Breast epithelium (tissue), 4 donors: Measurements from ENCODE around the gene SHROOM2. TPM values are rescaled to one million over a fixed set of nuclear protein-coding genes. Genes with fewer than 3 reads are reported as not detected.

Experiments used
- DNase-seq, 2 donors: peaks; one replicate each; pipeline ENCODE4 v3.0.0-alpha.2; 2019; ENCODE audit warnings: low spot score in 2 of 2
- H3K27ac ChIP-seq, 2 donors: fragments of 200-600 bp; sonication (generic) in 1 of 2; one replicate each; pipeline ENCODE4 v1.5.1; 2016 to 2019; ENCODE audit warnings: mild to moderate bottlenecking in 1 of 2
- H3K27me3 ChIP-seq, 2 donors: fragments of 200-600 bp; sonication (generic) in 1 of 2; one replicate each; pipeline versions ENCODE4 v1.5.1 to v1.6.0; 2017 to 2019; ENCODE audit warnings: control low read depth in 1 of 2, mild to moderate bottlenecking in 1 of 2
- H3K36me3 ChIP-seq: fragments of 200-600 bp; one replicate; pipeline ENCODE4 v1.5.1; 2019
- H3K4me1 ChIP-seq, 2 donors: fragments of 200-600 bp; sonication (generic); one replicate each; pipeline ENCODE4 v1.5.1; 2016 to 2019; ENCODE audit warnings: control low read depth in 1 of 2
- H3K4me3 ChIP-seq, 3 donors: fragments of 200-600 bp; sonication (generic); 1 replicate in 2 of 3; 2 replicates in 1 of 3; pipeline ENCODE4 v1.5.1; 2016 to 2019; ENCODE audit warnings: mild to moderate bottlenecking in 3 of 3, moderate library complexity in 2 of 3
- H3K9me3 ChIP-seq, 2 donors: fragments of 200-600 bp; sonication (generic) in 1 of 2; one replicate each; pipeline ENCODE4 v1.5.1; 2016 to 2019; ENCODE audit warnings: control low read depth in 1 of 2
- POLR2A ChIP-seq: fragments of 450-650 bp; IDR thresholded peaks from one replicate; pipeline ENCODE4 v1.6.1; 2016; ENCODE audit warnings: antibody characterized with exemption, mild to moderate bottlenecking, moderate library complexity
- POLR2AphosphoS5 ChIP-seq, 3 donors: sonication (generic); formaldehyde crosslinking; IDR thresholded peaks; one replicate each; pipeline ENCODE4 v1.6.1; 2017; ENCODE audit warnings: antibody characterized with exemption in 3 of 3
- intact Hi-C: fragments of 100-400 bp; cut with DNase I; formaldehyde crosslinking; loops from one replicate; pipeline ENCODE4 v1.15.1; 2023; ENCODE audit warnings: low total_unique reads
- total RNA-seq, 3 donors: library from RNA; depleted of rRNA; stranded (reverse); fragments of >200 nt; gene quantifications; one replicate each; pipeline ENCODE4 v1.1.0, GENCODE V29; 2016
- TF ChIP-seq, protein P1 (sequence below), 3 donors: fragments of 450-650 bp; IDR thresholded peaks; one replicate each; pipeline ENCODE4 v1.5.1; 2016 to 2017; ENCODE audit warnings: antibody characterized with exemption in 3 of 3, mild to moderate bottlenecking in 3 of 3, moderate library complexity in 3 of 3

SHROOM2 gene, protein sequence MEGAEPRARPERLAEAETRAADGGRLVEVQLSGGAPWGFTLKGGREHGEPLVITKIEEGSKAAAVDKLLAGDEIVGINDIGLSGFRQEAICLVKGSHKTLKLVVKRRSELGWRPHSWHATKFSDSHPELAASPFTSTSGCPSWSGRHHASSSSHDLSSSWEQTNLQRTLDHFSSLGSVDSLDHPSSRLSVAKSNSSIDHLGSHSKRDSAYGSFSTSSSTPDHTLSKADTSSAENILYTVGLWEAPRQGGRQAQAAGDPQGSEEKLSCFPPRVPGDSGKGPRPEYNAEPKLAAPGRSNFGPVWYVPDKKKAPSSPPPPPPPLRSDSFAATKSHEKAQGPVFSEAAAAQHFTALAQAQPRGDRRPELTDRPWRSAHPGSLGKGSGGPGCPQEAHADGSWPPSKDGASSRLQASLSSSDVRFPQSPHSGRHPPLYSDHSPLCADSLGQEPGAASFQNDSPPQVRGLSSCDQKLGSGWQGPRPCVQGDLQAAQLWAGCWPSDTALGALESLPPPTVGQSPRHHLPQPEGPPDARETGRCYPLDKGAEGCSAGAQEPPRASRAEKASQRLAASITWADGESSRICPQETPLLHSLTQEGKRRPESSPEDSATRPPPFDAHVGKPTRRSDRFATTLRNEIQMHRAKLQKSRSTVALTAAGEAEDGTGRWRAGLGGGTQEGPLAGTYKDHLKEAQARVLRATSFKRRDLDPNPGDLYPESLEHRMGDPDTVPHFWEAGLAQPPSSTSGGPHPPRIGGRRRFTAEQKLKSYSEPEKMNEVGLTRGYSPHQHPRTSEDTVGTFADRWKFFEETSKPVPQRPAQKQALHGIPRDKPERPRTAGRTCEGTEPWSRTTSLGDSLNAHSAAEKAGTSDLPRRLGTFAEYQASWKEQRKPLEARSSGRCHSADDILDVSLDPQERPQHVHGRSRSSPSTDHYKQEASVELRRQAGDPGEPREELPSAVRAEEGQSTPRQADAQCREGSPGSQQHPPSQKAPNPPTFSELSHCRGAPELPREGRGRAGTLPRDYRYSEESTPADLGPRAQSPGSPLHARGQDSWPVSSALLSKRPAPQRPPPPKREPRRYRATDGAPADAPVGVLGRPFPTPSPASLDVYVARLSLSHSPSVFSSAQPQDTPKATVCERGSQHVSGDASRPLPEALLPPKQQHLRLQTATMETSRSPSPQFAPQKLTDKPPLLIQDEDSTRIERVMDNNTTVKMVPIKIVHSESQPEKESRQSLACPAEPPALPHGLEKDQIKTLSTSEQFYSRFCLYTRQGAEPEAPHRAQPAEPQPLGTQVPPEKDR (N-terminal part only)
- total RNA-seq, result 1 to 10 TPM in 2 of 3 donors, under 1 TPM in 1; 0.48 to 4.5 (median 3.9) TPM

DNA sequence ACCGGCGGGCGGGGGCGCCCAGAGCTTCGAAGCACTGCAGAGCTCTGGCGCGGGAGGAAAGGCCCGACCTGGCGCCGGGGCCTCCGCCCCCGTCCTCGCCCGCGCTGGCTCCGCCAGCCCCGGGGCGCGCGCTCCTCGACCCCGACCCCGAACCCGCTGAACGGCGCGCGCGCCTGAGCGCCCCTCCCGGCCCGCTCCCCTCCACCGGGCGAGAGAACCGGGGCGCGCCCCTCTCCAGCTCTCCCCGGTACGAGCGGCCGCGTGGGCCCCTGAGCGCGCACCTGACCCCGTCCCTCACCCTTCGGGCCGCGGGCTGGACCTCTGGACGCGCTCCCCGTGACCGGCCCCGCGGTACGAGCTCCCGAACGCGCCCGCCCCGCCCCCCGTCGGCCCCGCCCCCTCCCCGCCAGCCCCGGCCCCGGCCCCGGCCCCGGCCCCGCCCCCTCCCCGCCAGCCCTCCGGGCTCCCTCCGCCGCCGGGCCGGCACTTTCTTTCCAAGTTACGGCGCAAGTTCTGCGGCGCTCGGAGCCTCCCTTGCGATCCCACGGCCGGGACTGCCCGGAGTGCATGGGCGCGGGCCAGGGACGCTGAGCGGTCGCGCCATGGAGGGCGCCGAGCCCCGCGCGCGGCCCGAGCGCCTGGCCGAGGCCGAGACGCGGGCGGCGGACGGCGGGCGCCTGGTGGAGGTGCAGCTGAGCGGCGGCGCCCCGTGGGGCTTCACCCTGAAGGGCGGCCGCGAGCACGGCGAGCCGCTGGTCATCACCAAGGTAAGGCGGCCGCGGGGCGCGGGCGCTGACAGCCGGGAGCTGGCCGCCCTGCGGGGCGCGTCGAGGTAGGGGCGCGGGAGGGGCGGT lies at the start of gene SHROOM2:
Gene SHROOM2 (plus strand): TSS at position 486 of the 854 bp plus-strand sequence. CDS start 117 bp downstream, at position 603.
- H3K9me3 ChIP-seq, result no peaks in the 10 kb centered on the region
- H3K4me1 ChIP-seq, result no peaks in the 10 kb centered on the region
- H3K27ac ChIP-seq, result peak within 1 kb of the TSS; percentile 33 to 42
- peak within 1 kb of the TSS; percentile 31 to 75 (median 66) for H3K4me3 ChIP-seq
- H3K36me3 ChIP-seq, result no peaks in the 10 kb centered on the region
- peaks cover 0 to 44% of the 10 kb centered on the region in 2 donors for H3K27me3 ChIP-seq
- intact Hi-C loops, result no loop called here
- TF ChIP-seq POLR2AphosphoS5 (IDR thresholded peaks at IDR 0.05), result no peak
- TF ChIP-seq POLR2A, result no peak
- TF ChIP-seq, protein P1, sequence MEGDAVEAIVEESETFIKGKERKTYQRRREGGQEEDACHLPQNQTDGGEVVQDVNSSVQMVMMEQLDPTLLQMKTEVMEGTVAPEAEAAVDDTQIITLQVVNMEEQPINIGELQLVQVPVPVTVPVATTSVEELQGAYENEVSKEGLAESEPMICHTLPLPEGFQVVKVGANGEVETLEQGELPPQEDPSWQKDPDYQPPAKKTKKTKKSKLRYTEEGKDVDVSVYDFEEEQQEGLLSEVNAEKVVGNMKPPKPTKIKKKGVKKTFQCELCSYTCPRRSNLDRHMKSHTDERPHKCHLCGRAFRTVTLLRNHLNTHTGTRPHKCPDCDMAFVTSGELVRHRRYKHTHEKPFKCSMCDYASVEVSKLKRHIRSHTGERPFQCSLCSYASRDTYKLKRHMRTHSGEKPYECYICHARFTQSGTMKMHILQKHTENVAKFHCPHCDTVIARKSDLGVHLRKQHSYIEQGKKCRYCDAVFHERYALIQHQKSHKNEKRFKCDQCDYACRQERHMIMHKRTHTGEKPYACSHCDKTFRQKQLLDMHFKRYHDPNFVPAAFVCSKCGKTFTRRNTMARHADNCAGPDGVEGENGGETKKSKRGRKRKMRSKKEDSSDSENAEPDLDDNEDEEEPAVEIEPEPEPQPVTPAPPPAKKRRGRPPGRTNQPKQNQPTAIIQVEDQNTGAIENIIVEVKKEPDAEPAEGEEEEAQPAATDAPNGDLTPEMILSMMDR (IDR thresholded peaks at IDR 0.05), result no peak
- DNase-seq, result no peak

DNA sequence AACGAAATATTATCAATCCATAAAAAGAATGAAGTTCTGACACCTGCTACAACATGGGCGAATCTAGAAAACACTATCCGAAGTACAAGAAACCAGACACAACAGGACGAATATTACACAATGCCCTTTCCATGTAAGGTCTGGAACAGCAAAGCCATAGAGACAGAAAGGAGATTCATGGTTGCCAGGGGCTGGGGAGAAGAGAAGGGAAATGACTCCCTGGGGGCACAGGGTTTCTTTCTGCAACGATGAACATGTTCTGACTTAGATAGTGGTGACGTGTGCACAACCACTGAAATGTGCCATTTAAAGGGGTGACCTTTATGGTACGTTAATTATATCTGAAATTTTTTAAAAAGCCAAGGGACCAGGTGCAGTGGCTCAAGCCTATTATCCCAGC lies 48.9 kb upstream of the SHROOM2 start:
- no peak for DNase-seq
- no peak overlapping the region for H3K4me3 ChIP-seq
- no peaks in the 10 kb centered on the region for H3K36me3 ChIP-seq
- H3K27ac ChIP-seq, result no peak overlapping the region
- peaks cover under 1 to 4% of the 10 kb centered on the region in 2 donors for H3K9me3 ChIP-seq
- TF ChIP-seq POLR2A, result no peak
- TF ChIP-seq, protein P1 (IDR thresholded peaks at IDR 0.05), result no peak
- no peak for TF ChIP-seq POLR2AphosphoS5 (IDR thresholded peaks at IDR 0.05)
- H3K4me1 ChIP-seq, result no peaks in the 10 kb centered on the region
- H3K27me3 ChIP-seq, result peaks cover 0 to 10% of the 10 kb centered on the region in 2 donors
- intact Hi-C loops, result loop anchor here (5.0 kb wide), 1 partner anchor 945 kb away; no protein-coding TSS in a partner anchor

DNA sequence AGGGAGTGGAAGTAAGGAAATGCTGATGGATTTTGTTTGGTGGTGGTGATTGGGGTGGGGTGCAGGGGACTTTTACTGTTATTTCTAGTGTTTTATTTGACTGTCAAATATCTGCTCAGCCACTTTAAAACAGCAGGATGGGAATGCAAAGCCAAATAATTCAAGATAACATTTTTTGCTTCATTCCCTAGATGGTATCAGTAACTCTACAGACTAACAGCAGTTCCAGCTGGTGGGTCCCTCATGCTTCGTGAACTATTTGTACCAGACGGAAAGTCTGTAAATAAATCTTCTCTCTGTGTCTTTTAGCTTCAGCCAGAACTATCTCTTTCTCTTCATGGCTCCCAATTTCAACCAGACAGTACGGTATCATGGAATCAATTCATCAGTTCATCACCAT lies 48.1 kb upstream of the SHROOM2 start:
- intact Hi-C loops, result loop anchor here (5.0 kb wide), 1 partner anchor 944 kb away; no protein-coding TSS in a partner anchor
- H3K4me3 ChIP-seq, result no peak overlapping the region
- H3K36me3 ChIP-seq, result no peaks in the 10 kb centered on the region
- peaks cover 0 to 4% of the 10 kb centered on the region in 2 donors for H3K9me3 ChIP-seq
- DNase-seq, result no peak
- TF ChIP-seq, protein P1 (IDR thresholded peaks at IDR 0.05), result no peak
- H3K27ac ChIP-seq, result no peak overlapping the region
- H3K27me3 ChIP-seq, result peaks cover 0 to 10% of the 10 kb centered on the region in 2 donors
- H3K4me1 ChIP-seq, result no peaks in the 10 kb centered on the region

DNA sequence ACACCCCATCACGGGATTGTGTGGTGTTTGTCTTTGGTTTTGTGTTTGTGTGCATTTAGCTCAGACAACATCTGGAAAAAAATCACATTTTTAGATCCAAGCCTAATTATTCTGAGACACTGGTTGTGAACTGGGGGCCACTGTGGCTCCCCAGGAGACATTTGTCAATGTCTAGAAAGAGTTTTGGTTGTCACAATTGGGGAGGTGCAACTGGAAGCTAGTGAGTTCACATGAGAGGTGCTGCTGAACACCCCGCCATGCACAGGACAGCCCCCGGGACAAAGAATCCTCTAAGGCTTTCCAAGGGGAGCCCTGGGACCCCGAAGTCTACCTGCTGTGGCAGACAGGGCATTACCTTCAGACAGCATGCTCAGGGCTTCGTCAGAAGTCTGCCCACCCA lies 47.1 kb upstream of the SHROOM2 start:
- intact Hi-C loops, result loop anchor here (5.0 kb wide), 1 partner anchor 943 kb away; no protein-coding TSS in a partner anchor

More for the DNA sequence above, 47.1 kb upstream of the SHROOM2 start:
- DNase-seq, result no peak
- H3K27me3 ChIP-seq, result peaks cover 0 to 10% of the 10 kb centered on the region in 2 donors
- no peaks in the 10 kb centered on the region for H3K36me3 ChIP-seq
- TF ChIP-seq POLR2A (no peak), POLR2AphosphoS5 (IDR thresholded peaks at IDR 0.05) (no peak)
- TF ChIP-seq, protein P1 (IDR thresholded peaks at IDR 0.05), result no peak
- no peak overlapping the region for H3K4me3 ChIP-seq
- no peaks in the 10 kb centered on the region for H3K4me1 ChIP-seq
- H3K9me3 ChIP-seq, result peaks cover 0 to 4% of the 10 kb centered on the region in 2 donors
- H3K27ac ChIP-seq, result no peak overlapping the region
